IMR-90 (cell line): ENCODE measurements around the gene C16orf92. TPM values are rescaled to one million over a fixed set of nuclear protein-coding genes. Genes with fewer than 3 reads are reported as not detected.

Source experiments
- ATAC-seq: fragments of 200-7000 bp; cut with Tn5 transposase; 2 replicates; pipeline ENCODE4 v1.9.1; 2020; ENCODE audit warnings: low read depth, mild to moderate bottlenecking, moderate library complexity
- BruUV-seq: library from RNA; stranded (reverse); fragments of 400-500 nt; replicated peaks from 2 replicates; lab custom pipeline; 2021; lab: Mats Ljungman, UMichigan
- CTCF ChIA-PET: fragments of 300-600 bp; formaldehyde crosslinking; extraction: SDS; loops from one replicate; lab custom pipeline; 2021; ENCODE audit warnings: antibody characterized with exemption; lab: Yijun Ruan, JAX
- POLR2A ChIA-PET: fragments of 300-600 bp; sonication (Branson Sonifier 250); formaldehyde crosslinking; loops from one replicate; lab custom pipeline; 2022; ENCODE audit warnings: antibody characterized with exemption; ENCODE audit not compliant: unreplicated experiment; lab: Charles Lee
- DNase-seq: peaks from one replicate; pipeline ENCODE4 v3.0.0; 2013
- H2AFZ ChIP-seq: replicated peaks from 2 replicates; pipeline ENCODE3; 2013; ENCODE audit warnings: low read length, mild to moderate bottlenecking; ENCODE audit not compliant: poor library complexity
- H2AK5ac ChIP-seq: 2 replicates; pipeline ENCODE4 v1.6.1; 2013; ENCODE audit warnings: low read depth, low read length, inconsistent platforms
- H2AK9ac ChIP-seq: replicated peaks from 2 replicates; pipeline ENCODE3; 2013; ENCODE audit warnings: mild to moderate bottlenecking, low read depth, low read length, moderate library complexity; ENCODE audit not compliant: poor library complexity
- H2BK120ac ChIP-seq: 2 replicates; pipeline ENCODE4 v1.6.1; 2013; ENCODE audit warnings: low read depth, low read length, inconsistent platforms
- H2BK15ac ChIP-seq: 3 replicates; pipeline ENCODE4 v1.6.1; 2013; ENCODE audit warnings: low read depth, low read length, inconsistent platforms
- H2BK20ac ChIP-seq: 2 replicates; pipeline ENCODE4 v1.6.1; 2013; ENCODE audit warnings: low read depth, mild to moderate bottlenecking, inconsistent platforms, low read length, moderate library complexity
- H2BK5ac ChIP-seq: 2 replicates; pipeline ENCODE4 v1.6.1; 2013; ENCODE audit warnings: mild to moderate bottlenecking, low read depth, low read length, inconsistent platforms; ENCODE audit not compliant: poor library complexity, severe bottlenecking
- H3K14ac ChIP-seq: replicated peaks from 2 replicates; pipeline ENCODE4 v1.6.1; 2013; ENCODE audit warnings: low read depth, low read length, inconsistent platforms
- H3K18ac ChIP-seq: 2 replicates; pipeline ENCODE4 v1.6.1; 2013; ENCODE audit warnings: low read depth, low read length, control low read depth
- H3K23ac ChIP-seq: 2 replicates; pipeline ENCODE4 v1.6.1; 2013; ENCODE audit warnings: low read depth, low read length, inconsistent platforms
- H3K27ac ChIP-seq: 2 replicates; pipeline ENCODE4 v1.5.1; 2013; ENCODE audit warnings: mild to moderate bottlenecking, control low read depth, low read length; ENCODE audit not compliant: insufficient read depth
- H3K27me3 ChIP-seq: 2 replicates; pipeline ENCODE4 v1.6.1; 2013; ENCODE audit warnings: low read length; ENCODE audit not compliant: control insufficient read depth, insufficient read depth
- H3K36me3 ChIP-seq: 2 replicates; pipeline ENCODE4 v1.6.1; 2013; ENCODE audit warnings: low read length, mixed read lengths; ENCODE audit not compliant: control insufficient read depth, insufficient read depth
- H3K4ac ChIP-seq: 2 replicates; pipeline ENCODE4 v1.6.1; 2013; ENCODE audit warnings: low read depth, low read length, inconsistent platforms
- H3K4me1 ChIP-seq: 2 replicates; pipeline ENCODE4 v1.6.1; 2013; ENCODE audit warnings: low read length, mixed read lengths; ENCODE audit not compliant: control insufficient read depth, insufficient read depth
- H3K4me2 ChIP-seq: 2 replicates; pipeline ENCODE4 v1.6.1; 2013; ENCODE audit warnings: low read depth, mild to moderate bottlenecking, control low read depth, low read length, moderate library complexity
- H3K4me3 ChIP-seq: 2 replicates; pipeline ENCODE4 v1.5.1; 2013; ENCODE audit warnings: low read depth, mild to moderate bottlenecking, control low read depth, low read length, moderate library complexity; ENCODE audit not compliant: insufficient read depth
- H3K56ac ChIP-seq: 2 replicates; pipeline ENCODE4 v1.6.1; 2013; ENCODE audit warnings: low read length, inconsistent platforms; ENCODE audit not compliant: insufficient read depth; ENCODE audit errors: extremely low read depth
- H3K79me1 ChIP-seq, 2 experiments: 2 replicates each; pipeline ENCODE4 v1.6.1; 2013; ENCODE audit warnings: low read length in 2 of 2, inconsistent platforms in 1 of 2, low read depth in 1 of 2
- H3K9ac ChIP-seq: 2 replicates; pipeline ENCODE4 v1.6.1; 2013; ENCODE audit warnings: low read depth, low read length, control low read depth
- H3K9me1 ChIP-seq: 2 replicates; pipeline ENCODE4 v1.6.1; 2013; ENCODE audit warnings: low read length, inconsistent platforms; ENCODE audit not compliant: insufficient read depth
- H3K9me3 ChIP-seq: 2 replicates; pipeline ENCODE4 v1.6.1; 2013; ENCODE audit warnings: low read length; ENCODE audit not compliant: control insufficient read depth, insufficient read depth
- H4K20me1 ChIP-seq: 2 replicates; pipeline ENCODE4 v1.6.1; 2013; ENCODE audit warnings: low read length, inconsistent platforms; ENCODE audit not compliant: insufficient read depth
- H4K5ac ChIP-seq: 2 replicates; pipeline ENCODE4 v1.6.1; 2013; ENCODE audit warnings: mild to moderate bottlenecking, low read depth, low read length, control low read depth
- H4K8ac ChIP-seq, 2 experiments: 2 replicates each; pipeline ENCODE4 v1.6.1; 2013; ENCODE audit warnings: low read depth in 2 of 2, low read length in 2 of 2, control low read depth in 1 of 2, inconsistent platforms in 1 of 2
- H4K91ac ChIP-seq: 2 replicates; pipeline ENCODE4 v1.6.1; 2013; ENCODE audit warnings: low read depth, low read length, inconsistent platforms; ENCODE audit not compliant: insufficient read depth
- CEBPB ChIP-seq: IDR thresholded peaks from 2 replicates; pipeline ENCODE4 v1.6.1; 2012; ENCODE audit warnings: low read depth, low read length, improper control_type of control experiment
- CTCF ChIP-seq: conservative IDR thresholded peaks from 2 replicates; pipeline ENCODE4 v1.5.1; 2012; ENCODE audit warnings: mild to moderate bottlenecking, low read depth, low read length, improper control_type of control experiment
- FOS ChIP-seq: fragments of 150-350 bp; IDR thresholded peaks from 2 replicates; pipeline ENCODE4 v1.6.1; 2016; ENCODE audit warnings: low read depth, low read length
- MAZ ChIP-seq: IDR thresholded peaks from 2 replicates; pipeline ENCODE4 v1.6.1; 2012; ENCODE audit warnings: low read depth, mild to moderate bottlenecking, low read length, improper control_type of control experiment, moderate library complexity, borderline replicate concordance
- RAD21 ChIP-seq: IDR thresholded peaks from 2 replicates; pipeline ENCODE4 v1.6.1; 2012; ENCODE audit warnings: low read length, improper control_type of control experiment
- RCOR1 ChIP-seq: IDR thresholded peaks from 2 replicates; pipeline ENCODE4 v1.6.1; 2012; ENCODE audit warnings: mild to moderate bottlenecking, low read length, improper control_type of control experiment; ENCODE audit not compliant: insufficient replicate concordance
- SMC3 ChIP-seq: fragments of 150-350 bp; IDR thresholded peaks from 2 replicates; pipeline ENCODE4 v1.6.1; 2016; ENCODE audit warnings: low read depth, mild to moderate bottlenecking, antibody characterized with exemption, low read length, moderate library complexity
- WGBS, 2 experiments: methylation state at CpG; one replicate each; pipeline versions ENCODE4 v1.1.5 to v1.1.7; 2013; ENCODE audit warnings: missing lambda C conversion rate in 2 of 2; ENCODE audit not compliant: insufficient read length in 1 of 2; ENCODE audit errors: extremely low coverage in 2 of 2; 5-methylcytosine and 5-hydroxymethylcytosine counted together
- dilution Hi-C: fragments of 300-500 bp; cut with HindIII; formaldehyde crosslinking; loops from one replicate; pipeline ENCODE4 v1.14.3; 2018; ENCODE audit warnings: low sequenced_read_pairs; ENCODE audit not compliant: unreplicated experiment
- in situ Hi-C: fragments of 300-500 bp; cut with MboI; formaldehyde crosslinking; loops from 3 replicates; pipeline ENCODE4 v1.14.3; 2019; ENCODE audit warnings: low sequenced_read_pairs, inconsistent platforms, mixed read lengths
- intact Hi-C: fragments of 100-400 bp; cut with micrococcal nuclease; formaldehyde crosslinking; loops from 2 replicates; pipeline ENCODE4 v1.10.0; 2022
- polyA plus RNA-seq, 3 experiments: library from polyadenylated mRNA; depleted of rRNA; stranded (reverse); fragments of >200 nt; gene quantifications; 2 replicates each; pipeline ENCODE4 v1.2.3, GENCODE V29; 2012; ENCODE audit warnings: low replicate concordance in 1 of 3
- total RNA-seq: library from RNA; depleted of rRNA; stranded (reverse); fragments of >200 nt; gene quantifications from 2 replicates; pipeline ENCODE4 v1.2.3, GENCODE V29; 2012

Gene C16orf92
- total and polyA plus RNA-seq, 2 of the 4 experiments (the other 2 are of a cell fraction): not detected

GRCh38 chr16:30005341-30006094 is 17.5 kb upstream of the C16orf92 start:
- Histone ChIP-seq H3K9me3 (no peaks in the 10 kb centered on the region), H3K27me3 (peaks cover 12% of the 10 kb centered on the region), H3K36me3 (peaks cover 15% of the 10 kb centered on the region; the same call in 1 of the 2 replicates), H2BK15ac (no peak overlapping the region), H3K4me3 (no peak overlapping the region), H3K4me2 (no peak overlapping the region), H4K8ac (no peak overlapping the region), H3K4me1 (no peaks in the 10 kb centered on the region; the same call in 1 of the 2 replicates), H4K20me1 (no peaks in the 10 kb centered on the region; the same call in 1 of the 2 replicates), H3K18ac (no peak overlapping the region), H4K5ac (no peak overlapping the region), H2AK5ac (peak overlapping the region; percentile 67), H2BK5ac (no peak overlapping the region), H3K9me1 (no peaks in the 10 kb centered on the region), H3K27ac (no peak overlapping the region), H3K56ac (no peak overlapping the region), H3K9ac (no peak overlapping the region), H3K23ac (no peak overlapping the region), H2AFZ (peak overlapping the region; percentile 21), H3K79me1 (peaks cover 0 to 4% of the 10 kb centered on the region in 2 experiments; a peak in 1 of 4 replicates), H2BK120ac (no peak overlapping the region), H3K4ac (no peak overlapping the region), H2BK20ac (no peak overlapping the region), H2AK9ac (peak overlapping the region; percentile 96), H4K91ac (no peak overlapping the region), H3K14ac (no peak overlapping the region)
- dilution Hi-C loops (no loop called here), in situ Hi-C loops (no loop called here), intact Hi-C loops (no loop called here)
- ChIA-PET CTCF (interaction anchor here (0.8 kb wide), 1 partner anchor 106 kb away, joined by 3 read pairs; the partner anchor contains the start of gene SEZ6L2), POLR2A (interaction anchor here (0.5 kb wide), 1 partner anchor 886 kb away, joined by 3 read pairs; no protein-coding TSS in a partner anchor)
- BruUV-seq: no TSS peak
- ATAC-seq (peak; percentile 85), DNase-seq (peak; percentile 31)
- WGBS, 2 experiments: 85% methylated on average over 22 of the region's 35 CpGs; no CpG with 5 or more reads in 1 of the 2 experiments
- TF ChIP-seq CTCF (peak; percentile 73), RAD21 (peak; percentile 64), SMC3 (peak; percentile 83), FOS (no peak), MAZ (peak; percentile 29; the same call in 1 of the 2 replicates), RCOR1 (no peak), CEBPB (no peak)
